SK-N-MC (cell line): Measurements from ENCODE around the gene CMTM5.
"Not testable (repeated sequence)": the region's sequence is repeated elsewhere in the genome, so short reads cannot be mapped to it uniquely, and the experiment has no call there.

Source experiments
- DNase-seq: peaks from one replicate; pipeline ENCODE4 v3.0.0-alpha.2; 2011; ENCODE audit warnings: low read depth, low spot score
- H3K27ac ChIP-seq: fragments of 200-600 bp; sonication (generic); 2 replicates; pipeline ENCODE4 v1.5.1; 2016; ENCODE audit warnings: mixed run types
- H3K36me3 ChIP-seq: fragments of 200-600 bp; sonication (generic); 2 replicates; pipeline ENCODE4 v1.6.1; 2017; ENCODE audit warnings: antibody characterized with exemption, low read length, mixed read lengths; ENCODE audit not compliant: insufficient read depth
- H3K4me3 ChIP-seq: fragments of 200-600 bp; sonication (generic); 2 replicates; pipeline ENCODE4 v1.5.1; 2016
- H3K9ac ChIP-seq: fragments of 200-600 bp; sonication (generic); 2 replicates; pipeline ENCODE4 v1.8.0; 2017; ENCODE audit warnings: mixed run types, mixed read lengths; ENCODE audit not compliant: insufficient read length
- H3K9me3 ChIP-seq: fragments of 200-600 bp; sonication (generic); 2 replicates; pipeline ENCODE4 v1.6.1; 2017; ENCODE audit warnings: low read depth, mild to moderate bottlenecking, antibody characterized with exemption, low read length, moderate library complexity, mixed read lengths
- EZH2 ChIP-seq: fragments of 200-600 bp; sonication (generic); IDR thresholded peaks from one replicate; pipeline ENCODE4 v1.6.1; 2017; ENCODE audit warnings: antibody characterized with exemption
- FOXP2 ChIP-seq: optimal IDR thresholded peaks from 2 replicates; pipeline ENCODE3; 2011; ENCODE audit warnings: mild to moderate bottlenecking, moderate library complexity; ENCODE audit not compliant: insufficient read depth; ENCODE audit errors: extremely low read length, control extremely low read depth
- POLR2AphosphoS5 ChIP-seq: IDR thresholded peaks from 2 replicates; pipeline ENCODE4 v1.6.1; 2012; ENCODE audit warnings: mild to moderate bottlenecking, low read depth, low read length, borderline replicate concordance

The CMTM5 gene

DNA sequence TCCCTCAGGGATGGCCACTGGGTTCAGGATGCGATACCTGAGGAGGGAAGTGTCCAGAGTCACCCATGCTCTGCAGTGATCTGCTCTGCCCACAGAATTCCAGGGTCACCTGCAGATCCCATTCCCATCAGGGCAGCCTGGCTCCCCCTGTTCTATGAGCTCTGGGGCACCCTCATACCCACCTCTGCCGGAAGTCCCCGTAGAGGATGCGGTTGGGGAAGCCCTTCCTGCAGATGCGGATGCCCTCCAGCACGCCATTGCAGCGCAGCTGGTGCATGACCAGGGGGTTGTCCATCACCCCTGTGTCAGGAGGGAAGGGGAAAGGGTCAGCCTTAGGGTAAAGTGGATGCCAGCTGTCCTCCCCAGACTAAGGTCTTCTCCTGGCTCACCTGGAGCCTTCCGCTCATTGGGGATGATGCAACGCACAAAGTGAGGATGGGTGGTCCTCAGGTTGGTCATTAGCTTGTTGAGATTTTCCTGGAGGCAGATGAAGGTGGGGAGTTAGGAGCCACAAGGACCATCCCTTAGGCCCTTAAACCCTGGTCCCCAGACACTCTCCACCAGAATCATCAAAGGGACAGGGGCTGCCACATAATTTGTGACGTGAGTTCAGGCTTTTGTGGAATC is 20.0 kb downstream of the CMTM5 start:
- Histone ChIP-seq H3K9me3 (no peaks in the 10 kb centered on the region), H3K36me3 (no peaks in the 10 kb centered on the region), H3K9ac (no peak overlapping the region), H3K4me3 (no peak overlapping the region), H3K27ac (no peak overlapping the region)
- no peak for DNase-seq
- no peak for TF ChIP-seq FOXP2
- no peak for TF ChIP-seq EZH2
- no peak for TF ChIP-seq POLR2AphosphoS5

DNA sequence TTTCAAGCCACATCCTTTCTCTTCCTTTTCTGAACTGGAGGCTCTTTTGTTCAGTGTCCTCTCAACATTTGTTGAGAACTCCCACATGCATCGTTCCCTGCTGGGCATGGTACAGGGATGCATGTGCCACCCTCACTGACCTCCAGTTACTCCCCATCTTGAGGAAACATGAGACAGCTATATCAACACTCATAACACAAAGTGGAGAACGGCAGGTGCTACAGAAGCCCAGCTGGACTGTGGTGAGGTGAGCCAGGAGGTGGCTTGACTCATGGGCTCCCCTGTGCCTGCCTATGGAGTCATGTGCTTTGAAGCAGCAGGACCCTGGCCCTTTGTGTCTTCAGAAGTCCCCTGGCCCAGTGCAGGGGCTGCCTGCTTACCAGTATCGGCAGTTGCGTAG is 21.5 kb downstream of the CMTM5 start:
- Histone ChIP-seq H3K4me3 (no peak overlapping the region), H3K9ac (no peak overlapping the region), H3K36me3 (no peaks in the 10 kb centered on the region), H3K9me3 (no peaks in the 10 kb centered on the region), H3K27ac (no peak overlapping the region)
- no peak for DNase-seq
- TF ChIP-seq POLR2AphosphoS5 (no peak), FOXP2 (no peak), EZH2 (no peak)

DNA sequence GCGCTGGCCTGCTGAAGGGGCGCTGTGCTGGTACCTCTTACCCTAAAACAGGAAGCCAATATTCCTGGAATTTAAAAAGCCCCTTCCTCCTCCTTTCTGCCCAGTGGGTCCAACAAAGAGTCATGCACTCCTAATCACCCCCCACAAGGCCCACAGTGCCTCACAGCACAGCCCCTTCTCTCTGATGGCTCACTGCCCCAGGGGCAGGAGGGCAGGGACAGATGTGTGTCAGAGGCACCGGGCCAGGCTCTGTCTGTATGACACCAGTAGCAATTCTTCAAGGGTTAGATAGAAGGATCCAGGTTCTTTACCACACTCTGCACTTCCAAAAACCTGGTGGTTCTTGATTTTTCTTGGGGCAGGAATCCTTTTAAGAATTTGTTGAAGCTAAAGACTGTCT is 22.3 kb downstream of the CMTM5 start:
- TF ChIP-seq EZH2 (no peak), FOXP2 (no peak), POLR2AphosphoS5 (no peak)
- no peak overlapping the region for H3K27ac ChIP-seq
- H3K4me3 ChIP-seq = no peak overlapping the region
- no peak overlapping the region for H3K9ac ChIP-seq
- H3K9me3 ChIP-seq = no peaks in the 10 kb centered on the region
- DNase-seq = no peak
- no peaks in the 10 kb centered on the region for H3K36me3 ChIP-seq

DNA sequence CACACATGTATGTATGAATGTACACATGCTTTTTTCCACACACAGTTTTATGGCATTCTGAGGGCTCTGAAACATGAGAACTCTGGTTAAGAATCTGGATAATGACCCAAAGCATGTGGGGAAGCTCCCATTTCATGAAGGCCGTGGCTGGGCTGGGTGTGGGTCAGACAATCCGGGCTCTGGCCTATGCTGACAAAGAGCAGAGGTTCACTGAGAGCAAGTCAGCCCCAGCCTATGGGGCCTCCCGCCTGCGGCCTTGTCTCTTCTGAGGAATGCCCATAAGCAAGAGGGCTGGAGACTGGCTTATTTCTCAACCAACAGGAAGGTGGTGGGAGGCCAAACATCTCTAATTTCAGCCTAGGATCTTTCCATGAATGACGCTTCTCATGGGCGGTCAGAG is 22.7 kb downstream of the CMTM5 start:
- H3K9ac ChIP-seq = no peak overlapping the region
- TF ChIP-seq POLR2AphosphoS5 (no peak), FOXP2 (no peak), EZH2 (no peak)
- no peak overlapping the region for H3K27ac ChIP-seq
- H3K36me3 ChIP-seq = no peaks in the 10 kb centered on the region
- no peak overlapping the region for H3K4me3 ChIP-seq
- no peak for DNase-seq
- no peaks in the 10 kb centered on the region for H3K9me3 ChIP-seq

DNA sequence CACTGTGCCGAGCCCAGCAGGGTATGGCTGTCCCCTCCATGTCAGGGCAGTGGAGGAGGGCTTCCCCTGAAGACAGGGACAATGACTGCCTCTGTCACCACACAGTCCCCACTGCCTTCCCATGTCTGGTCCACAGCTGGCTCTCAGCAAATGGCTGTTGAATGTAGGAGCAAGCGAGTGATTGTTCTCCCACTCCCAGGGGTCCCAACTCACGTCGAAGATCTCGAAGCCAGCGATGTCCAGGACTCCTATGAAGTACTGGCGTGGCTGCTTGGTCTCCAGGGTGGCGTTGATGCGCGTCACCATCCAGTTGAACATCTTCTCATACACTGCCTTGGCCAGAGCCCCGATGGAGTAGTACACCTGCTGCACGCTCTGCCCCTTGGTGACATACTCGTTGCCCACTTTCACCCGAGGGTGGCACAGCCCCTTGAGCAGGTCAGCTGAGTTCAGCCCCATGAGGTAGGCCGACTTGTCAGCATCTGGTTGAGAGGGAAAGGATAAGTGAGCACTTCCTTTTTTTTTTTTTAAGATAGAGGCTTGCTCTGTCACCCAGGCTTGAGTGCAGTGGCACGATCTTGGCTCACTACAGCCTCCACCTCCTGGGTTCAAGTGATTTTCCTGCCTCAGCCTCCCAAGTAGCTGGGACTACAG is 23.8 kb downstream of the CMTM5 start:
- not testable (repeated sequence) for H3K27ac ChIP-seq, H3K9ac ChIP-seq, DNase-seq, H3K36me3 ChIP-seq, H3K4me3 ChIP-seq, H3K9me3 ChIP-seq

DNA sequence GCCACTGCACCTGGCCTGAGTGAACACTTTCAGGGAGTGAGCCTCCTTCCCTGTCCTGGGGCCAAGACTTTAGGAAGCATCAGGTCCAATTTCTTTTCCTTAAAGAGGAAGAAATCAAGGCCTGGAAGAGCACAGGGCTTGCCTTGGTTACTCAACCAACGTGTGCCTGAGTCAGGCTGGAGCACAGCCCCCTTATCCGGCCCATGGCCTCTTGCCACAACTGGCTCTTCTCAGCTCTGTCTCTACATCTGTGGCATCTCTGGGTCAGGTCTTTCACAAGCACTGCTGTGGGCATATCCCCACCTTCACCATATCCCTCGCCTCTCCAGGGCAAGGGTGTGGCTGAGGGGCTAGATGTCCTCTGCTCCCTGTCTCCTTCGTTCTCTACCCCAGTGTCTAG is 24.4 kb downstream of the CMTM5 start:
- Histone ChIP-seq H3K9ac (no peak overlapping the region), H3K9me3 (no peaks in the 10 kb centered on the region), H3K4me3 (no peak overlapping the region), H3K36me3 (no peaks in the 10 kb centered on the region), H3K27ac (no peak overlapping the region)
- no peak for DNase-seq
- no peak for TF ChIP-seq POLR2AphosphoS5
- no peak for TF ChIP-seq EZH2
- no peak for TF ChIP-seq FOXP2

DNA sequence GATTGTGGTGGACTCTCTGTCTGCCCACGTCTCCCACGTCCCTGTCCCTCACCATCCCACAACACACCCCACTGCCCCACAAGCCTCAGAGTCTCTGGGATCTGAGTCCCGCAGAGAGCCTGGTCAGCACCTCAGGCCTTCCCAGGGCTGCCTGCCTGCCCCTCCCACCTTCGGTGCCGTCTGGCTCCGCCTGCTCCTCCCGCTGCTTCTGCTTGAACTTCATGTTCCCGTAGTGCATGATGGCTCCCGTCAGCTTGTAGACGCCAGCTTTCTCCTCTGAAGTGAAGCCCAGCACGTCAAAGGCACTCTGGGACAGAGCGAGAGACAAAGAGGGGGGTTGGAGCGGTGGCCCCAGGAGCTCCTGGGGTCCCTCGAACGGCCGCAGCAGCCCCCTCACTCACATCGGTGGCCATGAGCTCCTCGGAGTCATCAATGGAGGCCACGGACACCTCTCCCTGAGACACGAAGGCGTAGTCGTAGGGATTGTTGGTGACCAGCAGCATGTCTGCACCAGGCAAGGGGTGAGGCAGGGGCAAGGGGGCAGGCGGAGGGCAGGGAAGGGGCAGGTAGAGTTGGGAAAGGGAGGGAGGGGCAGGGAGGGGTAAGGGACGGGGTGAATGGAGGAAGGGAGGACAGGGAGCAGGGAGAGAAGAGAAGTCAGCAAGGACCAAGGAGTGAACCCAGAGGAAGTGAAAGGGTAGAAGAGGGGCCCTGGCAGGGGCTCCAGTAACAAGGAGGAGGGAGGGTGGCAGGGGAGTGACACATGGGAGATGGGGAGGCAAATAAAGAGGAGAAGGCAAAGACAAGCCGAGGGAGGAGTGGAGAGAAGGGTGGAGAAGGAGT is 25.7 kb downstream of the CMTM5 start:
- TF ChIP-seq EZH2 = no peak
- TF ChIP-seq POLR2AphosphoS5 = no peak
- TF ChIP-seq FOXP2 = no peak
- no peaks in the 10 kb centered on the region for H3K9me3 ChIP-seq
- no peaks in the 10 kb centered on the region for H3K36me3 ChIP-seq
- DNase-seq = no peak
- H3K27ac ChIP-seq = no peak overlapping the region
- no peak overlapping the region for H3K9ac ChIP-seq
- H3K4me3 ChIP-seq = peak overlapping the region; percentile 51; the same call in 1 of the 2 replicates

DNA sequence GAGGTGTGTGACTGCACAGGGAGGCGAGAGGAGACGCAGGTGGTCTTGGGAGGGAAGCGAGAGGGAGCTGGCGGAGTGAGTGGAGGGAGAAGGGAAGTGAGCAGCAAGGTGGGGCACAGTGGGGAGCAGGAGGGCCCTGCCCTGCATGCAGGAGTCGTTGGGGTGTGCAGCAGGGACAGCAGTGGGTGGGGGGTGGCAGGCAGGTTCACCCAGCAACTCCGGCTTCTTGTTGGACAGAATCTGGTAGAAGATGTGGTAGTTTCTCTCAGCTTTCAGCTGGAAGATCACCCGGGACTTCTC is 26.2 kb downstream of the CMTM5 start:
- no peaks in the 10 kb centered on the region for H3K9me3 ChIP-seq
- H3K9ac ChIP-seq = no peak overlapping the region
- TF ChIP-seq POLR2AphosphoS5 (no peak), EZH2 (no peak), FOXP2 (no peak)
- no peaks in the 10 kb centered on the region for H3K36me3 ChIP-seq
- H3K4me3 ChIP-seq = no peak overlapping the region
- H3K27ac ChIP-seq = no peak overlapping the region
- DNase-seq = no peak
